Erythroblast (primary cell): ENCODE measurements around the gene SLC38A1.

ENCODE experiments used
- GATA1 ChIP-seq: IDR thresholded peaks from 2 replicates; pipeline ENCODE4 v1.6.1; 2011; ENCODE audit warnings: low read depth, mild to moderate bottlenecking, control low read depth, low read length, moderate library complexity
- POLR2A ChIP-seq: IDR thresholded peaks from 2 replicates; pipeline ENCODE4 v1.6.1; 2011; ENCODE audit warnings: mild to moderate bottlenecking, low read length

DNA sequence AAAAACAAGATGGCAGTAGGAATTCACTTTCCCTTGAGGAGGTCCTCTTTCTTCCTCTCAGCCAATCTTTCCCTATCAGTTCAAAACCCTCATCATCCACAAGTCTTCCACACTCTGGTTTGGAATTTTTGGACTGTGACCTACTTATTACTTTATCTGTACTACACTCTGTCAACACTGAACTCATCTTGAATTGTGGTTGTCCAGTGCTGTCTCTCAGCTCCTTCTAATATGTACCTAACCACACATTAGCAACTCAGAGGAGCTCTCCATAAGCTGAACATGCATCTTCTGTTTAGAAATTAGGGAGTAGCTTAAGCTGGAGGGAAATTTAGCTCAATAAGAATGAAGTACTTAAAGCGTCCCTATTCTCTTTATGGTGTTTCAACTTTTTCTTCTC, 34.8 kb downstream of the SLC38A1 start:
- TF ChIP-seq POLR2A (no peak), GATA1 (no peak)
